WTC11 (cell line): ENCODE data around the gene REEP6. TPM values are rescaled to one million over a fixed set of nuclear protein-coding genes. Genes with fewer than 3 reads are reported as not detected.

Experiments
- ATAC-seq: fragments of 200-7000 bp; cut with Tn5 transposase; 2 replicates; pipeline ENCODE4 v1.10.0; 2021; ENCODE audit warnings: mild to moderate bottlenecking, moderate library complexity
- CTCF ChIA-PET: fragments of 300-600 bp; sonication (Branson Sonifier 250); formaldehyde crosslinking; loops from one replicate; lab custom pipeline; 2021; ENCODE audit warnings: antibody characterized with exemption; lab: Charles Lee
- POLR2A ChIA-PET: fragments of 350-600 bp; sonication (Branson Sonifier 250); formaldehyde crosslinking; loops from one replicate; lab custom pipeline; 2021; ENCODE audit warnings: antibody characterized with exemption; lab: Charles Lee
- DNase-seq: peaks from one replicate; pipeline ENCODE4 v3.0.0; 2021; ENCODE audit warnings: low spot score
- H3K27ac Mint-ChIP-seq: 2 replicates; pipeline ENCODE4 v1.8.0; 2021; ENCODE audit warnings: mixed read lengths
- H3K27me3 Mint-ChIP-seq: 2 replicates; pipeline ENCODE4 v1.8.0; 2021; ENCODE audit warnings: low read depth, mild to moderate bottlenecking, moderate library complexity, mixed read lengths
- H3K36me3 Mint-ChIP-seq: 2 replicates; pipeline ENCODE4 v1.8.0; 2021; ENCODE audit warnings: mixed read lengths
- H3K4me1 Mint-ChIP-seq: 2 replicates; pipeline ENCODE4 v1.8.0; 2022; ENCODE audit warnings: mixed read lengths
- H3K4me3 Mint-ChIP-seq: 2 replicates; pipeline ENCODE4 v1.8.0; 2021; ENCODE audit warnings: mild to moderate bottlenecking, moderate library complexity, mixed read lengths
- H3K9me3 Mint-ChIP-seq: 2 replicates; pipeline ENCODE4 v1.8.0; 2021; ENCODE audit warnings: mixed read lengths
- CREM ChIP-seq: sonication (generic); formaldehyde crosslinking; IDR thresholded peaks from 2 replicates; pipeline ENCODE4 v1.8.1; 2022; ENCODE audit warnings: mild to moderate bottlenecking, missing genetic modification reagents, moderate library complexity
- ESRRA ChIP-seq: sonication (generic); formaldehyde crosslinking; IDR thresholded peaks from 2 replicates; pipeline ENCODE4 v1.8.1; 2022; ENCODE audit warnings: mild to moderate bottlenecking, missing genetic modification reagents, borderline replicate concordance
- NFYB ChIP-seq: sonication (generic); formaldehyde crosslinking; conservative IDR thresholded peaks from 2 replicates; pipeline ENCODE4 v1.8.0; 2022; ENCODE audit warnings: low read depth, missing genetic modification reagents
- NR1H2 ChIP-seq: sonication (generic); formaldehyde crosslinking; IDR thresholded peaks from 2 replicates; pipeline ENCODE4 v1.9.0; 2021; ENCODE audit warnings: mild to moderate bottlenecking, moderate library complexity, missing genetic modification reagents
- NR2C2 ChIP-seq: sonication (generic); formaldehyde crosslinking; IDR thresholded peaks from 2 replicates; pipeline ENCODE4 v1.8.0; 2022; ENCODE audit warnings: mild to moderate bottlenecking, missing genetic modification reagents
- OVOL2 ChIP-seq: fragments of 250-450 bp; sonication (Bioruptor Pico); IDR thresholded peaks from 2 replicates; pipeline ENCODE4 v1.9.0; 2021; ENCODE audit warnings: mild to moderate bottlenecking, borderline replicate concordance
- RELA ChIP-seq: sonication (generic); formaldehyde crosslinking; IDR thresholded peaks from 2 replicates; pipeline ENCODE4 v1.8.1; 2022; ENCODE audit warnings: missing genetic modification reagents, mild to moderate bottlenecking, borderline replicate concordance
- SOX15 ChIP-seq: fragments of 250-450 bp; sonication (Bioruptor Pico); IDR thresholded peaks from 2 replicates; pipeline ENCODE4 v1.9.0; 2021; ENCODE audit warnings: mild to moderate bottlenecking
- TP53 ChIP-seq: sonication (generic); formaldehyde crosslinking; IDR thresholded peaks from 2 replicates; pipeline ENCODE4 v1.8.1; 2023; ENCODE audit warnings: mild to moderate bottlenecking, missing genetic modification reagents
- ZNF317 ChIP-seq: sonication (generic); formaldehyde crosslinking; IDR thresholded peaks from 2 replicates; pipeline ENCODE4 v1.8.1; 2023; ENCODE audit warnings: low read depth, mild to moderate bottlenecking, moderate library complexity, missing genetic modification reagents, borderline replicate concordance
- total RNA-seq: library from RNA; stranded (reverse); gene quantifications from 3 replicates; pipeline ENCODE4 v1.2.3, GENCODE V29; 2021
- TF ChIP-seq, protein P1 (sequence below): sonication (generic); formaldehyde crosslinking; IDR thresholded peaks from 2 replicates; pipeline ENCODE4 v1.8.0; 2023; ENCODE audit warnings: missing genetic modification reagents, mild to moderate bottlenecking, borderline replicate concordance
- TF ChIP-seq, protein P2 (sequence below): fragments of 250-450 bp; sonication (Bioruptor Pico); IDR thresholded peaks from 2 replicates; pipeline ENCODE4 v1.8.0; 2021; ENCODE audit warnings: mild to moderate bottlenecking
- TF ChIP-seq, protein P3 (sequence below): sonication (generic); formaldehyde crosslinking; IDR thresholded peaks from 2 replicates; pipeline ENCODE4 v1.8.1; 2022; ENCODE audit warnings: mild to moderate bottlenecking, missing genetic modification reagents, moderate library complexity, borderline replicate concordance
- TF ChIP-seq, protein P4 (sequence below): sonication (generic); formaldehyde crosslinking; IDR thresholded peaks from 2 replicates; pipeline ENCODE4 v1.8.1; 2022; ENCODE audit warnings: missing genetic modification reagents, borderline replicate concordance
- TF ChIP-seq, protein P5 (sequence below): sonication (generic); formaldehyde crosslinking; IDR thresholded peaks from 2 replicates; pipeline ENCODE4 v1.8.1; 2022; ENCODE audit warnings: low read depth, missing genetic modification reagents, borderline replicate concordance
- TF ChIP-seq, protein P6 (sequence below): sonication (generic); formaldehyde crosslinking; IDR thresholded peaks from 2 replicates; pipeline ENCODE4 v1.8.1; 2022; ENCODE audit warnings: mild to moderate bottlenecking, moderate library complexity, missing genetic modification reagents
- TF ChIP-seq, protein P7 (sequence below): sonication (generic); formaldehyde crosslinking; IDR thresholded peaks from 2 replicates; pipeline ENCODE4 v1.8.1; 2023; ENCODE audit warnings: mild to moderate bottlenecking, missing genetic modification reagents
- TF ChIP-seq, protein P8 (sequence below): sonication (generic); formaldehyde crosslinking; IDR thresholded peaks from 2 replicates; pipeline ENCODE4 v1.8.1; 2023; ENCODE audit warnings: mild to moderate bottlenecking, moderate library complexity, missing genetic modification reagents
- TF ChIP-seq, protein P9 (sequence below): sonication (generic); formaldehyde crosslinking; IDR thresholded peaks from 2 replicates; pipeline ENCODE4 v1.8.0; 2022; ENCODE audit warnings: mild to moderate bottlenecking, missing genetic modification reagents
- TF ChIP-seq, protein P10 (sequence below): sonication (generic); formaldehyde crosslinking; IDR thresholded peaks from 2 replicates; pipeline ENCODE4 v1.8.1; 2023; ENCODE audit warnings: mild to moderate bottlenecking, missing genetic modification reagents, moderate library complexity

Gene REEP6
- total RNA-seq, 1 experiment from 2014 or later: 17.0 TPM

DNA sequence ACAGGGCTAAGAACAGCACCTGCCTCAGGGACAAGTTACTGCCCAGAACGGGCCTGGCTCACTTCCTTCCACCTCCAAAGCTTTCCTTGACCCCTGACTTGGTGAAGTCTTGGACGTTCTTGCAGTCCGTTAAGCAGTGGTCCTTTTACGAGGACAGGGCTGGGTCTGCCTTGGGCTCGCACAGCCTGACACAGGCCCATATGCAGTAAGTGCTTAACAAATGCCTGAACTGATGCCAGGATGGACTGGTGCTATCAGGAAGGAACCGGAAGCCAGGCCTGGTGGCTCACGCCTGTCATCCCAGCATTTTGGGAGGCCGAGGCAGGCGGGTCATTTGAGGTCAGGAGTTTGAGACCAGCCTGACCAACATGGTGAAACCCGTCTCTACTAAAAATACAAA, 31.1 kb downstream of the REEP6 start (continued):
- TF ChIP-seq, protein P1, sequence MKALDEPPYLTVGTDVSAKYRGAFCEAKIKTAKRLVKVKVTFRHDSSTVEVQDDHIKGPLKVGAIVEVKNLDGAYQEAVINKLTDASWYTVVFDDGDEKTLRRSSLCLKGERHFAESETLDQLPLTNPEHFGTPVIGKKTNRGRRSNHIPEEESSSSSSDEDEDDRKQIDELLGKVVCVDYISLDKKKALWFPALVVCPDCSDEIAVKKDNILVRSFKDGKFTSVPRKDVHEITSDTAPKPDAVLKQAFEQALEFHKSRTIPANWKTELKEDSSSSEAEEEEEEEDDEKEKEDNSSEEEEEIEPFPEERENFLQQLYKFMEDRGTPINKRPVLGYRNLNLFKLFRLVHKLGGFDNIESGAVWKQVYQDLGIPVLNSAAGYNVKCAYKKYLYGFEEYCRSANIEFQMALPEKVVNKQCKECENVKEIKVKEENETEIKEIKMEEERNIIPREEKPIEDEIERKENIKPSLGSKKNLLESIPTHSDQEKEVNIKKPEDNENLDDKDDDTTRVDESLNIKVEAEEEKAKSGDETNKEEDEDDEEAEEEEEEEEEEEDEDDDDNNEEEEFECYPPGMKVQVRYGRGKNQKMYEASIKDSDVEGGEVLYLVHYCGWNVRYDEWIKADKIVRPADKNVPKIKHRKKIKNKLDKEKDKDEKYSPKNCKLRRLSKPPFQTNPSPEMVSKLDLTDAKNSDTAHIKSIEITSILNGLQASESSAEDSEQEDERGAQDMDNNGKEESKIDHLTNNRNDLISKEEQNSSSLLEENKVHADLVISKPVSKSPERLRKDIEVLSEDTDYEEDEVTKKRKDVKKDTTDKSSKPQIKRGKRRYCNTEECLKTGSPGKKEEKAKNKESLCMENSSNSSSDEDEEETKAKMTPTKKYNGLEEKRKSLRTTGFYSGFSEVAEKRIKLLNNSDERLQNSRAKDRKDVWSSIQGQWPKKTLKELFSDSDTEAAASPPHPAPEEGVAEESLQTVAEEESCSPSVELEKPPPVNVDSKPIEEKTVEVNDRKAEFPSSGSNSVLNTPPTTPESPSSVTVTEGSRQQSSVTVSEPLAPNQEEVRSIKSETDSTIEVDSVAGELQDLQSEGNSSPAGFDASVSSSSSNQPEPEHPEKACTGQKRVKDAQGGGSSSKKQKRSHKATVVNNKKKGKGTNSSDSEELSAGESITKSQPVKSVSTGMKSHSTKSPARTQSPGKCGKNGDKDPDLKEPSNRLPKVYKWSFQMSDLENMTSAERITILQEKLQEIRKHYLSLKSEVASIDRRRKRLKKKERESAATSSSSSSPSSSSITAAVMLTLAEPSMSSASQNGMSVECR: no peak
- TF ChIP-seq, protein P2, sequence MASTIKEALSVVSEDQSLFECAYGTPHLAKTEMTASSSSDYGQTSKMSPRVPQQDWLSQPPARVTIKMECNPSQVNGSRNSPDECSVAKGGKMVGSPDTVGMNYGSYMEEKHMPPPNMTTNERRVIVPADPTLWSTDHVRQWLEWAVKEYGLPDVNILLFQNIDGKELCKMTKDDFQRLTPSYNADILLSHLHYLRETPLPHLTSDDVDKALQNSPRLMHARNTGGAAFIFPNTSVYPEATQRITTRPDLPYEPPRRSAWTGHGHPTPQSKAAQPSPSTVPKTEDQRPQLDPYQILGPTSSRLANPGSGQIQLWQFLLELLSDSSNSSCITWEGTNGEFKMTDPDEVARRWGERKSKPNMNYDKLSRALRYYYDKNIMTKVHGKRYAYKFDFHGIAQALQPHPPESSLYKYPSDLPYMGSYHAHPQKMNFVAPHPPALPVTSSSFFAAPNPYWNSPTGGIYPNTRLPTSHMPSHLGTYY (CRISPR knock-in tag): no peak
- TF ChIP-seq NR1H2 (CRISPR knock-in tag) (no peak), TP53 (CRISPR knock-in tag) (no peak), SOX15 (CRISPR knock-in tag) (no peak)
- TF ChIP-seq, protein P3, sequence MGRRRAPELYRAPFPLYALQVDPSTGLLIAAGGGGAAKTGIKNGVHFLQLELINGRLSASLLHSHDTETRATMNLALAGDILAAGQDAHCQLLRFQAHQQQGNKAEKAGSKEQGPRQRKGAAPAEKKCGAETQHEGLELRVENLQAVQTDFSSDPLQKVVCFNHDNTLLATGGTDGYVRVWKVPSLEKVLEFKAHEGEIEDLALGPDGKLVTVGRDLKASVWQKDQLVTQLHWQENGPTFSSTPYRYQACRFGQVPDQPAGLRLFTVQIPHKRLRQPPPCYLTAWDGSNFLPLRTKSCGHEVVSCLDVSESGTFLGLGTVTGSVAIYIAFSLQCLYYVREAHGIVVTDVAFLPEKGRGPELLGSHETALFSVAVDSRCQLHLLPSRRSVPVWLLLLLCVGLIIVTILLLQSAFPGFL (CRISPR knock-in tag): no peak

DNA sequence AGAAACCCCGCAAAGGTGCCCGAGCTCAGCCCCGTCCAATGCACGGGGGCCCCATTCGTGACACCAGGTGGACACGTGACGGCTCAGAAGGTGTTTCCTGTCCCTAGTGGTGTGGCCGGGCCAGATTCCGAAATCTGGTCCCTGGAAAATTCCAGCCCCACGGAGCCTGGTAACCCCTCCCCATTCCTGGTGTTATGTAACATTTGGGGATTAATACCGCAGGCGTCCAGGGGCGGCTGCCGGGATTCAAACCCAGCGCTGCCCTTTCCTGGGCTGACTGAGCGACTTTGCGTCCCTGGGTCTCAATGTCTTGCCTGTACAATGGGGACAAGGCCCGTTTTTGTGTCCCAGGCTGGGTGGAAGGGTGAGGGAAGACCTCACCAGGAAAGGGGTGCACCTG, 31.9 kb downstream of the REEP6 start:
- ChIA-PET CTCF (interaction anchor here (0.6 to 1.4 kb wide), 6 partner anchors 8 to 375 kb away, joined by 3 to 7 read pairs (median 4); no protein-coding TSS in a partner anchor), POLR2A (interaction anchor here (0.5 kb wide), 1 partner anchor 32 kb away, joined by 3 read pairs; the partner anchor contains the start of gene REEP6)
- H3K36me3 Mint-ChIP-seq: no peaks in the 10 kb centered on the region
- DNase-seq (no peak), ATAC-seq (no peak)
- no peak overlapping the region for H3K4me3 Mint-ChIP-seq
- peaks cover 5% of the 10 kb centered on the region; the same call in 1 of the 2 replicates for H3K9me3 Mint-ChIP-seq
- peaks cover 5% of the 10 kb centered on the region for H3K4me1 Mint-ChIP-seq
- no peak overlapping the region for H3K27ac Mint-ChIP-seq
- H3K27me3 Mint-ChIP-seq: peaks cover 53% of the 10 kb centered on the region
- TF ChIP-seq, protein P4, sequence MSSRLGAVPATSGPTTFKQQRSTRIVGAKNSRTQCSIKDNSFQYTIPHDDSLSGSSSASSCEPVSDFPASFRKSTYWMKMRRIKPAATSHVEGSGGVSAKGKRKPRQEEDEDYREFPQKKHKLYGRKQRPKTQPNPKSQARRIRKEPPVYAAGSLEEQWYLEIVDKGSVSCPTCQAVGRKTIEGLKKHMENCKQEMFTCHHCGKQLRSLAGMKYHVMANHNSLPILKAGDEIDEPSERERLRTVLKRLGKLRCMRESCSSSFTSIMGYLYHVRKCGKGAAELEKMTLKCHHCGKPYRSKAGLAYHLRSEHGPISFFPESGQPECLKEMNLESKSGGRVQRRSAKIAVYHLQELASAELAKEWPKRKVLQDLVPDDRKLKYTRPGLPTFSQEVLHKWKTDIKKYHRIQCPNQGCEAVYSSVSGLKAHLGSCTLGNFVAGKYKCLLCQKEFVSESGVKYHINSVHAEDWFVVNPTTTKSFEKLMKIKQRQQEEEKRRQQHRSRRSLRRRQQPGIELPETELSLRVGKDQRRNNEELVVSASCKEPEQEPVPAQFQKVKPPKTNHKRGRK (CRISPR knock-in tag): no peak
- TF ChIP-seq ZNF317 (CRISPR knock-in tag) (no peak), OVOL2 (CRISPR knock-in tag) (no peak), NFYB (CRISPR knock-in tag) (no peak), RELA (CRISPR knock-in tag) (no peak), NR2C2 (CRISPR knock-in tag) (no peak), ESRRA (CRISPR knock-in tag) (no peak), CREM (no peak)
- TF ChIP-seq, protein P5, sequence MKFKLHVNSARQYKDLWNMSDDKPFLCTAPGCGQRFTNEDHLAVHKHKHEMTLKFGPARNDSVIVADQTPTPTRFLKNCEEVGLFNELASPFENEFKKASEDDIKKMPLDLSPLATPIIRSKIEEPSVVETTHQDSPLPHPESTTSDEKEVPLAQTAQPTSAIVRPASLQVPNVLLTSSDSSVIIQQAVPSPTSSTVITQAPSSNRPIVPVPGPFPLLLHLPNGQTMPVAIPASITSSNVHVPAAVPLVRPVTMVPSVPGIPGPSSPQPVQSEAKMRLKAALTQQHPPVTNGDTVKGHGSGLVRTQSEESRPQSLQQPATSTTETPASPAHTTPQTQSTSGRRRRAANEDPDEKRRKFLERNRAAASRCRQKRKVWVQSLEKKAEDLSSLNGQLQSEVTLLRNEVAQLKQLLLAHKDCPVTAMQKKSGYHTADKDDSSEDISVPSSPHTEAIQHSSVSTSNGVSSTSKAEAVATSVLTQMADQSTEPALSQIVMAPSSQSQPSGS (CRISPR knock-in tag): no peak
- TF ChIP-seq, protein P6, sequence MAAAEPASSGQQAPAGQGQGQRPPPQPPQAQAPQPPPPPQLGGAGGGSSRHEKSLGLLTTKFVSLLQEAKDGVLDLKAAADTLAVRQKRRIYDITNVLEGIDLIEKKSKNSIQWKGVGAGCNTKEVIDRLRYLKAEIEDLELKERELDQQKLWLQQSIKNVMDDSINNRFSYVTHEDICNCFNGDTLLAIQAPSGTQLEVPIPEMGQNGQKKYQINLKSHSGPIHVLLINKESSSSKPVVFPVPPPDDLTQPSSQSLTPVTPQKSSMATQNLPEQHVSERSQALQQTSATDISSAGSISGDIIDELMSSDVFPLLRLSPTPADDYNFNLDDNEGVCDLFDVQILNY (CRISPR knock-in tag): no peak
- TF ChIP-seq, protein P7, sequence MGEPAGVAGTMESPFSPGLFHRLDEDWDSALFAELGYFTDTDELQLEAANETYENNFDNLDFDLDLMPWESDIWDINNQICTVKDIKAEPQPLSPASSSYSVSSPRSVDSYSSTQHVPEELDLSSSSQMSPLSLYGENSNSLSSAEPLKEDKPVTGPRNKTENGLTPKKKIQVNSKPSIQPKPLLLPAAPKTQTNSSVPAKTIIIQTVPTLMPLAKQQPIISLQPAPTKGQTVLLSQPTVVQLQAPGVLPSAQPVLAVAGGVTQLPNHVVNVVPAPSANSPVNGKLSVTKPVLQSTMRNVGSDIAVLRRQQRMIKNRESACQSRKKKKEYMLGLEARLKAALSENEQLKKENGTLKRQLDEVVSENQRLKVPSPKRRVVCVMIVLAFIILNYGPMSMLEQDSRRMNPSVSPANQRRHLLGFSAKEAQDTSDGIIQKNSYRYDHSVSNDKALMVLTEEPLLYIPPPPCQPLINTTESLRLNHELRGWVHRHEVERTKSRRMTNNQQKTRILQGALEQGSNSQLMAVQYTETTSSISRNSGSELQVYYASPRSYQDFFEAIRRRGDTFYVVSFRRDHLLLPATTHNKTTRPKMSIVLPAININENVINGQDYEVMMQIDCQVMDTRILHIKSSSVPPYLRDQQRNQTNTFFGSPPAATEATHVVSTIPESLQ (CRISPR knock-in tag): no peak
- TF ChIP-seq, protein P8, sequence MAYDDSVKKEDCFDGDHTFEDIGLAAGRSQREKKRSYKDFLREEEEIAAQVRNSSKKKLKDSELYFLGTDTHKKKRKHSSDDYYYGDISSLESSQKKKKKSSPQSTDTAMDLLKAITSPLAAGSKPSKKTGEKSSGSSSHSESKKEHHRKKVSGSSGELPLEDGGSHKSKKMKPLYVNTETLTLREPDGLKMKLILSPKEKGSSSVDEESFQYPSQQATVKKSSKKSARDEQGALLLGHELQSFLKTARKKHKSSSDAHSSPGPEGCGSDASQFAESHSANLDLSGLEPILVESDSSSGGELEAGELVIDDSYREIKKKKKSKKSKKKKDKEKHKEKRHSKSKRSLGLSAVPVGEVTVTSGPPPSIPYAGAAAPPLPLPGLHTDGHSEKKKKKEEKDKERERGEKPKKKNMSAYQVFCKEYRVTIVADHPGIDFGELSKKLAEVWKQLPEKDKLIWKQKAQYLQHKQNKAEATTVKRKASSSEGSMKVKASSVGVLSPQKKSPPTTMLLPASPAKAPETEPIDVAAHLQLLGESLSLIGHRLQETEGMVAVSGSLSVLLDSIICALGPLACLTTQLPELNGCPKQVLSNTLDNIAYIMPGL (CRISPR knock-in tag): no peak
- TF ChIP-seq, protein P9, sequence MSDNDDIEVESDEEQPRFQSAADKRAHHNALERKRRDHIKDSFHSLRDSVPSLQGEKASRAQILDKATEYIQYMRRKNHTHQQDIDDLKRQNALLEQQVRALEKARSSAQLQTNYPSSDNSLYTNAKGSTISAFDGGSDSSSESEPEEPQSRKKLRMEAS (CRISPR knock-in tag): no peak
- TF ChIP-seq, protein P10, sequence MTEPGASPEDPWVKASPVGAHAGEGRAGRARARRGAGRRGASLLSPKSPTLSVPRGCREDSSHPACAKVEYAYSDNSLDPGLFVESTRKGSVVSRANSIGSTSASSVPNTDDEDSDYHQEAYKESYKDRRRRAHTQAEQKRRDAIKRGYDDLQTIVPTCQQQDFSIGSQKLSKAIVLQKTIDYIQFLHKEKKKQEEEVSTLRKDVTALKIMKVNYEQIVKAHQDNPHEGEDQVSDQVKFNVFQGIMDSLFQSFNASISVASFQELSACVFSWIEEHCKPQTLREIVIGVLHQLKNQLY (CRISPR knock-in tag): no peak
